ENCODE data around the gene KDM7A. TPM values are rescaled to one million over a fixed set of nuclear protein-coding genes. Genes with fewer than 3 reads are reported as not detected.

KDM7A gene
- total and polyA plus RNA-seq, 2 experiments from 2014 or later = 0.75 to 7.0 TPM

- no peaks in the 10 kb centered on the region for H3K9me3 ChIP-seq (ENCODE audit: low read depth)
- no peaks in the 10 kb centered on the region for H3K4me1 ChIP-seq (ENCODE audit: insufficient read depth)
- no peaks in the 10 kb centered on the region for H3K9me2 ChIP-seq (replicated peaks; ENCODE audit: insufficient read depth)
- H3K27ac ChIP-seq = no peak overlapping the region
- 92% methylated on average over 13 of the region's 13 CpGs for WGBS (ENCODE audit: low lambda C conversion rate, missing lambda C conversion rate)
- no peaks in the 10 kb centered on the region for H4K20me1 ChIP-seq (ENCODE audit: insufficient read depth, poor library complexity, severe bottlenecking)
- TF ChIP-seq EZH2 (IDR thresholded peaks at IDR 0.05; ENCODE audit: borderline replicate concordance) (no peak), EZH2phosphoT487 (IDR thresholded peaks at IDR 0.05; ENCODE audit: low read depth, severe bottlenecking, unreplicated experiment) (no peak)
- TF ChIP-seq, protein P1, sequence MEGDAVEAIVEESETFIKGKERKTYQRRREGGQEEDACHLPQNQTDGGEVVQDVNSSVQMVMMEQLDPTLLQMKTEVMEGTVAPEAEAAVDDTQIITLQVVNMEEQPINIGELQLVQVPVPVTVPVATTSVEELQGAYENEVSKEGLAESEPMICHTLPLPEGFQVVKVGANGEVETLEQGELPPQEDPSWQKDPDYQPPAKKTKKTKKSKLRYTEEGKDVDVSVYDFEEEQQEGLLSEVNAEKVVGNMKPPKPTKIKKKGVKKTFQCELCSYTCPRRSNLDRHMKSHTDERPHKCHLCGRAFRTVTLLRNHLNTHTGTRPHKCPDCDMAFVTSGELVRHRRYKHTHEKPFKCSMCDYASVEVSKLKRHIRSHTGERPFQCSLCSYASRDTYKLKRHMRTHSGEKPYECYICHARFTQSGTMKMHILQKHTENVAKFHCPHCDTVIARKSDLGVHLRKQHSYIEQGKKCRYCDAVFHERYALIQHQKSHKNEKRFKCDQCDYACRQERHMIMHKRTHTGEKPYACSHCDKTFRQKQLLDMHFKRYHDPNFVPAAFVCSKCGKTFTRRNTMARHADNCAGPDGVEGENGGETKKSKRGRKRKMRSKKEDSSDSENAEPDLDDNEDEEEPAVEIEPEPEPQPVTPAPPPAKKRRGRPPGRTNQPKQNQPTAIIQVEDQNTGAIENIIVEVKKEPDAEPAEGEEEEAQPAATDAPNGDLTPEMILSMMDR (IDR thresholded peaks at IDR 0.05; ENCODE audit: poor library complexity) = no peak
- no peak for DNase-seq (ENCODE audit: low spot score)
- H3K4me2 ChIP-seq = no peak overlapping the region
- H3K36me3 ChIP-seq (replicated peaks; ENCODE audit: insufficient read depth, low read depth) = no peaks in the 10 kb centered on the region
- no peak overlapping the region for H2AFZ ChIP-seq
- H3K79me2 ChIP-seq = no peaks in the 10 kb centered on the region
- H3K4me3 ChIP-seq = no peak overlapping the region
- H3K27me3 ChIP-seq = no peaks in the 10 kb centered on the region
These were observed 98.4 kb downstream of the KDM7A start for GRCh38 chr7:140078392-140078791.

GRCh38 chr7:140074780-140075179 lies 102.0 kb downstream of the KDM7A start:
- Histone ChIP-seq H3K9me2 (replicated peaks; ENCODE audit: insufficient read depth) (no peaks in the 10 kb centered on the region), H3K4me3 (no peak overlapping the region), H3K9me3 (ENCODE audit: low read depth) (no peaks in the 10 kb centered on the region), H3K36me3 (replicated peaks; ENCODE audit: insufficient read depth, low read depth) (no peaks in the 10 kb centered on the region), H3K4me2 (no peak overlapping the region), H2AFZ (no peak overlapping the region), H3K79me2 (no peaks in the 10 kb centered on the region), H3K27me3 (no peaks in the 10 kb centered on the region), H3K4me1 (ENCODE audit: insufficient read depth) (no peaks in the 10 kb centered on the region), H3K27ac (no peak overlapping the region), H4K20me1 (ENCODE audit: insufficient read depth, poor library complexity, severe bottlenecking) (no peaks in the 10 kb centered on the region)
- TF ChIP-seq EZH2 (IDR thresholded peaks at IDR 0.05; ENCODE audit: borderline replicate concordance) (no peak), EZH2phosphoT487 (IDR thresholded peaks at IDR 0.05; ENCODE audit: low read depth, severe bottlenecking, unreplicated experiment) (no peak)
- TF ChIP-seq, protein P1 (IDR thresholded peaks at IDR 0.05; ENCODE audit: poor library complexity) = no peak
- WGBS (ENCODE audit: low lambda C conversion rate, missing lambda C conversion rate) = 78% methylated on average over 6 of the region's 6 CpGs
- DNase-seq (ENCODE audit: low spot score) = no peak

DNA sequence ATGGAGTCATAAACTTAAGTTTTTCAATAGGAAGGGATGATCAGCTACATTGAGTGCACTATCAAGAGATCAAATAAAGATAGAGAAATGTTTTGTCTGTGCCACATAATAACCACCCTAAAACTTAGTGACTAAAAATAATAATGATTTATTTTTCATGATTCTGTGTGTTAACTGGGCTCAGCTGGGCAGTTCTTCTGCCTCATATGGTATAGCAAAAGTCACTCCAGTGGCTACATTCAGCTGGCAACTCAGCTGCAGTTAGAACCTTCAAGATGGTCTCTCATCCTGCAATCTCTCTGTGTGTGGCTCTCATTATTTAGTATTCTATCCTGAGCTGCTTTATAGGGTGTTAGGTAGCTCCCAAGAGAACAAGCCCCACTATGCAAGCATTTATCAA lies 106.2 kb downstream of the KDM7A start:
- H3K27me3 ChIP-seq = no peaks in the 10 kb centered on the region
- H3K9me3 ChIP-seq (ENCODE audit: low read depth) = no peaks in the 10 kb centered on the region
- H3K27ac ChIP-seq = no peak overlapping the region
- no peaks in the 10 kb centered on the region for H4K20me1 ChIP-seq (ENCODE audit: insufficient read depth, poor library complexity, severe bottlenecking)
- no peak overlapping the region for H3K4me2 ChIP-seq
- H2AFZ ChIP-seq = no peak overlapping the region
- no peaks in the 10 kb centered on the region for H3K79me2 ChIP-seq
- H3K36me3 ChIP-seq (replicated peaks; ENCODE audit: insufficient read depth, low read depth) = no peaks in the 10 kb centered on the region
- H3K4me3 ChIP-seq = no peak overlapping the region
- DNase-seq (ENCODE audit: low spot score) = no peak
- TF ChIP-seq EZH2 (IDR thresholded peaks at IDR 0.05; ENCODE audit: borderline replicate concordance) (no peak), EZH2phosphoT487 (IDR thresholded peaks at IDR 0.05; ENCODE audit: low read depth, severe bottlenecking, unreplicated experiment) (no peak)
- H3K4me1 ChIP-seq (ENCODE audit: insufficient read depth) = no peaks in the 10 kb centered on the region
- no peaks in the 10 kb centered on the region for H3K9me2 ChIP-seq (replicated peaks; ENCODE audit: insufficient read depth)

- 91% methylated on average over 4 of the region's 4 CpGs for WGBS (ENCODE audit: low lambda C conversion rate, missing lambda C conversion rate)
- Histone ChIP-seq H3K36me3 (replicated peaks; ENCODE audit: insufficient read depth, low read depth) (no peaks in the 10 kb centered on the region), H3K4me1 (ENCODE audit: insufficient read depth) (no peaks in the 10 kb centered on the region), H3K9me2 (replicated peaks; ENCODE audit: insufficient read depth) (no peaks in the 10 kb centered on the region), H3K27ac (no peak overlapping the region), H4K20me1 (ENCODE audit: insufficient read depth, poor library complexity, severe bottlenecking) (no peaks in the 10 kb centered on the region), H3K79me2 (no peaks in the 10 kb centered on the region), H3K9me3 (ENCODE audit: low read depth) (no peaks in the 10 kb centered on the region), H3K4me3 (no peak overlapping the region), H3K4me2 (no peak overlapping the region), H2AFZ (no peak overlapping the region), H3K27me3 (no peaks in the 10 kb centered on the region)
- TF ChIP-seq, protein P1 (IDR thresholded peaks at IDR 0.05; ENCODE audit: poor library complexity) = no peak
- TF ChIP-seq EZH2 (IDR thresholded peaks at IDR 0.05; ENCODE audit: borderline replicate concordance) = no peak
- no peak for TF ChIP-seq EZH2phosphoT487 (IDR thresholded peaks at IDR 0.05; ENCODE audit: low read depth, severe bottlenecking, unreplicated experiment)
- DNase-seq (ENCODE audit: low spot score) = no peak
These were observed 107.4 kb downstream of the KDM7A start for GRCh38 chr7:140069298-140069949.

All from hepatocyte (in vitro differentiated cells).